Panc1 (cell line): Measurements from ENCODE around the gene CDC42BPA.

ENCODE experiments used
- CTCF ChIP-seq: fragments of 450-650 bp; IDR thresholded peaks from 2 replicates; pipeline ENCODE4 v1.5.1; 2017; ENCODE audit warnings: mild to moderate bottlenecking
- POLR2AphosphoS5 ChIP-seq: IDR thresholded peaks from 2 replicates; pipeline ENCODE4 v1.6.1; 2012; ENCODE audit warnings: mild to moderate bottlenecking, low read depth, low read length, moderate library complexity
- REST ChIP-seq, 2 experiments: IDR thresholded peaks; 2 replicates each; pipeline ENCODE4 v1.6.1; 2011 to 2012; ENCODE audit warnings: low read depth in 2 of 2, control low read depth in 1 of 2, low read length in 1 of 2, mild to moderate bottlenecking in 1 of 2, moderate library complexity in 1 of 2; ENCODE audit not compliant: insufficient read depth in 1 of 2
- SIN3A ChIP-seq: IDR thresholded peaks from 2 replicates; pipeline ENCODE4 v1.6.1; 2012; ENCODE audit warnings: low read depth, mild to moderate bottlenecking, low read length, moderate library complexity, borderline replicate concordance; ENCODE audit not compliant: insufficient read depth
- TCF7L2 ChIP-seq: IDR thresholded peaks from 2 replicates; pipeline ENCODE4 v1.6.1; 2011; ENCODE audit warnings: mild to moderate bottlenecking, low read depth, low read length, inconsistent platforms

- TF ChIP-seq POLR2AphosphoS5 (no peak), CTCF (no peak), REST (IDR thresholded peaks at IDR 0.05; ENCODE audit: insufficient read depth in 1 of 2, low read depth in 2 of 2, low read length in 1 of 2) (no peak), TCF7L2 (no peak), SIN3A (no peak)
These were observed 328.1 kb downstream of the CDC42BPA start for GRCh38 chr1:226990133-226990716.
